Thyroid gland (tissue), 4 donors: ENCODE results near the gene TXNDC11.

Source experiments
- CTCF ChIP-seq, 6 experiments: fragments of 200-600 bp in 3 of 6; fragments of 450-650 bp in 3 of 6; sonication (generic) in 3 of 6; IDR thresholded peaks; one replicate each; pipeline ENCODE4 v1.5.1; 2016 to 2019; ENCODE audit warnings: antibody characterized with exemption in 6 of 6, mild to moderate bottlenecking in 2 of 6, inconsistent platforms in 1 of 6, moderate library complexity in 1 of 6
- POLR2A ChIP-seq, 2 donors: fragments of 450-650 bp; IDR thresholded peaks; one replicate each; pipeline ENCODE4 v1.6.1; 2017; ENCODE audit warnings: antibody characterized with exemption in 2 of 2, mild to moderate bottlenecking in 2 of 2, moderate library complexity in 1 of 2

GRCh38 chr16:11719171-11719570 lies 23.5 kb downstream of the TXNDC11 start:
- TF ChIP-seq CTCF (IDR thresholded peaks at IDR 0.05), result no peak
- no peak for TF ChIP-seq POLR2A (IDR thresholded peaks at IDR 0.05)
